Measurements from ENCODE around the gene GCK. TPM values are rescaled to one million over a fixed set of nuclear protein-coding genes. Genes with fewer than 3 reads are reported as not detected.

Gene GCK
- total RNA-seq, 1 experiment from 2014 or later = not detected

- H3K9me3 Mint-ChIP-seq (ENCODE audit: low read depth, unreplicated experiment) = no peaks in the 10 kb centered on the region
- no peak for DNase-seq
- peak overlapping the region; percentile 2 for H3K27ac Mint-ChIP-seq (ENCODE audit: unreplicated experiment)
- no peak overlapping the region for H3K4me3 Mint-ChIP-seq (ENCODE audit: low read depth, unreplicated experiment)
- H3K27me3 Mint-ChIP-seq (ENCODE audit: unreplicated experiment) = peaks cover 73% of the 10 kb centered on the region
- CTCF ChIA-PET = interaction anchor here (0.6 kb wide), 1 partner anchor 50 kb away, joined by 3 read pairs; no protein-coding TSS in a partner anchor
- no peaks in the 10 kb centered on the region for H3K36me3 Mint-ChIP-seq (ENCODE audit: insufficient read depth, unreplicated experiment)
- no TSS peak for BruUV-seq (replicated peaks)
- intact Hi-C loops (cut with micrococcal nuclease; ENCODE audit: unreplicated experiment) = no loop called here
- peaks cover 14% of the 10 kb centered on the region for H3K4me1 Mint-ChIP-seq (ENCODE audit: low read depth, unreplicated experiment)
- no peak for TF ChIP-seq CTCF (IDR thresholded peaks at IDR 0.05; ENCODE audit: unreplicated experiment)
These were observed 4.3 kb downstream of the GCK start for GRCh38 chr7:44184873-44185446.

- intact Hi-C loops (cut with micrococcal nuclease; ENCODE audit: unreplicated experiment) = no loop called here
- DNase-seq = peak; percentile 64
- no peaks in the 10 kb centered on the region for H3K9me3 Mint-ChIP-seq (ENCODE audit: low read depth, unreplicated experiment)
- no peaks in the 10 kb centered on the region for H3K36me3 Mint-ChIP-seq (ENCODE audit: insufficient read depth, unreplicated experiment)
- peak overlapping the region; percentile 2 for H3K27ac Mint-ChIP-seq (ENCODE audit: unreplicated experiment)
- no peak overlapping the region for H3K4me3 Mint-ChIP-seq (ENCODE audit: low read depth, unreplicated experiment)
- peaks cover 14% of the 10 kb centered on the region for H3K4me1 Mint-ChIP-seq (ENCODE audit: low read depth, unreplicated experiment)
- BruUV-seq (replicated peaks) = no TSS peak
- CTCF ChIA-PET = no interaction called here
- peaks cover 79% of the 10 kb centered on the region for H3K27me3 Mint-ChIP-seq (ENCODE audit: unreplicated experiment)
- TF ChIP-seq CTCF (IDR thresholded peaks at IDR 0.05; ENCODE audit: unreplicated experiment) = no peak
These were observed 4.9 kb downstream of the GCK start for GRCh38 chr7:44184206-44184872.

- no peak overlapping the region for H3K4me3 Mint-ChIP-seq (ENCODE audit: low read depth, unreplicated experiment)
- BruUV-seq (replicated peaks) = no TSS peak
- no peak for TF ChIP-seq CTCF (IDR thresholded peaks at IDR 0.05; ENCODE audit: unreplicated experiment)
- intact Hi-C loops (cut with micrococcal nuclease; ENCODE audit: unreplicated experiment) = no loop called here
- H3K9me3 Mint-ChIP-seq (ENCODE audit: low read depth, unreplicated experiment) = no peaks in the 10 kb centered on the region
- peaks cover 84% of the 10 kb centered on the region for H3K27me3 Mint-ChIP-seq (ENCODE audit: unreplicated experiment)
- CTCF ChIA-PET = interaction anchor here (0.9 kb wide), 1 partner anchor 13 kb away, joined by 5 read pairs; no protein-coding TSS in a partner anchor
- peaks cover 14% of the 10 kb centered on the region for H3K4me1 Mint-ChIP-seq (ENCODE audit: low read depth, unreplicated experiment)
- DNase-seq = no peak
- no peaks in the 10 kb centered on the region for H3K36me3 Mint-ChIP-seq (ENCODE audit: insufficient read depth, unreplicated experiment)
- no peak overlapping the region for H3K27ac Mint-ChIP-seq (ENCODE audit: unreplicated experiment)
These were observed 5.9 kb downstream of the GCK start for GRCh38 chr7:44183386-44183785.

- Mint-ChIP-seq H3K27ac (ENCODE audit: unreplicated experiment) (no peak overlapping the region), H3K4me1 (ENCODE audit: low read depth, unreplicated experiment) (peaks cover 14% of the 10 kb centered on the region), H3K4me3 (ENCODE audit: low read depth, unreplicated experiment) (no peak overlapping the region), H3K27me3 (ENCODE audit: unreplicated experiment) (peaks cover 84% of the 10 kb centered on the region), H3K9me3 (ENCODE audit: low read depth, unreplicated experiment) (no peaks in the 10 kb centered on the region), H3K36me3 (ENCODE audit: insufficient read depth, unreplicated experiment) (no peaks in the 10 kb centered on the region)
- no peak for DNase-seq
- CTCF ChIA-PET = interaction anchor here (0.9 kb wide), 1 partner anchor 13 kb away, joined by 5 read pairs; no protein-coding TSS in a partner anchor
- TF ChIP-seq CTCF (IDR thresholded peaks at IDR 0.05; ENCODE audit: unreplicated experiment) = no peak
- intact Hi-C loops (cut with micrococcal nuclease; ENCODE audit: unreplicated experiment) = no loop called here
- BruUV-seq (replicated peaks) = no TSS peak
These were observed 6.4 kb downstream of the GCK start for GRCh38 chr7:44182827-44183226.

Measured in Calu3 (cell line).